Osteocyte (in vitro differentiated cells): ENCODE data around the gene SYNE4. TPM values are rescaled to one million over a fixed set of nuclear protein-coding genes. Genes with fewer than 3 reads are reported as not detected.

Experiments used
- DNase-seq: peaks from one replicate; pipeline ENCODE4 v3.0.0; 2021; ENCODE audit warnings: mixed read lengths; ENCODE audit not compliant: unreplicated experiment; ENCODE audit errors: extremely low spot score
- H3K27ac Mint-ChIP-seq: one replicate; pipeline ENCODE4 v1.8.0; 2021; ENCODE audit warnings: mild to moderate bottlenecking, mixed read lengths; ENCODE audit not compliant: unreplicated experiment
- H3K27me3 Mint-ChIP-seq: one replicate; pipeline ENCODE4 v1.8.0; 2021; ENCODE audit warnings: mixed read lengths; ENCODE audit not compliant: unreplicated experiment
- H3K36me3 Mint-ChIP-seq: one replicate; pipeline ENCODE4 v1.8.0; 2021; ENCODE audit warnings: mixed read lengths; ENCODE audit not compliant: unreplicated experiment
- H3K4me1 Mint-ChIP-seq: one replicate; pipeline ENCODE4 v1.8.0; 2021; ENCODE audit warnings: mixed read lengths; ENCODE audit not compliant: unreplicated experiment
- H3K4me3 Mint-ChIP-seq: one replicate; pipeline ENCODE4 v1.8.0; 2021; ENCODE audit warnings: mild to moderate bottlenecking, moderate library complexity, mixed read lengths; ENCODE audit not compliant: unreplicated experiment
- H3K9me3 Mint-ChIP-seq: one replicate; pipeline ENCODE4 v1.8.0; 2021; ENCODE audit warnings: mixed read lengths; ENCODE audit not compliant: unreplicated experiment
- CTCF ChIP-seq: fragments of 200-600 bp; sonication (generic); IDR thresholded peaks from 2 replicates; pipeline ENCODE4 v1.5.0; 2021; ENCODE audit warnings: antibody characterized with exemption, mild to moderate bottlenecking, moderate library complexity
- total RNA-seq: library from RNA; stranded (reverse); gene quantifications from 2 replicates; pipeline ENCODE4 v1.2.1, GENCODE V29; 2021

The SYNE4 gene
- total RNA-seq, 1 donor from 2014 or later: not detected

- TF ChIP-seq CTCF: no peak
- Mint-ChIP-seq H3K4me1 (no peaks in the 10 kb centered on the region), H3K36me3 (peaks cover 5% of the 10 kb centered on the region), H3K9me3 (no peaks in the 10 kb centered on the region), H3K27ac (no peak overlapping the region), H3K4me3 (no peak overlapping the region), H3K27me3 (no peaks in the 10 kb centered on the region)
- no peak for DNase-seq
Observed at GRCh38 chr19:36003284-36003683, 5.3 kb downstream of the SYNE4 start.

GRCh38 chr19:36001605-36002004 lies 7.0 kb downstream of the SYNE4 start:
- Mint-ChIP-seq H3K36me3 (peaks cover 8% of the 10 kb centered on the region), H3K27ac (no peak overlapping the region), H3K4me3 (no peak overlapping the region), H3K27me3 (no peaks in the 10 kb centered on the region), H3K4me1 (peaks cover 2% of the 10 kb centered on the region), H3K9me3 (no peaks in the 10 kb centered on the region)
- TF ChIP-seq CTCF: no peak
- no peak for DNase-seq

GRCh38 chr19:35996777-35997176 lies 11.8 kb downstream of the SYNE4 start:
- peaks cover 15% of the 10 kb centered on the region for H3K4me1 Mint-ChIP-seq

GRCh38 chr19:35995048-35995993 lies 13.3 kb downstream of the SYNE4 start, which contains the start of gene SDHAF1:
SDHAF1 (plus strand) TSS chr19:35995188; CDS start chr19:35995275, 87 bp downstream.
- H3K4me1 Mint-ChIP-seq: peaks cover 15% of the 10 kb centered on the region
- no peak for TF ChIP-seq CTCF

More at GRCh38 chr19:35996777-35997176, 11.8 kb downstream of the SYNE4 start:
- no peaks in the 10 kb centered on the region for H3K27me3 Mint-ChIP-seq
- no peak overlapping the region for H3K27ac Mint-ChIP-seq
- peaks cover 8% of the 10 kb centered on the region for H3K36me3 Mint-ChIP-seq
- DNase-seq: no peak
- no peaks in the 10 kb centered on the region for H3K9me3 Mint-ChIP-seq
- H3K4me3 Mint-ChIP-seq: peak overlapping the region; percentile 80
- no peak for TF ChIP-seq CTCF

GRCh38 chr19:35993923-35994598 lies 14.6 kb downstream of the SYNE4 start:
- peaks cover 15% of the 10 kb centered on the region for H3K4me1 Mint-ChIP-seq
- no peak for DNase-seq
- H3K27ac Mint-ChIP-seq: no peak overlapping the region
- H3K4me3 Mint-ChIP-seq: peak overlapping the region; percentile 55
- H3K27me3 Mint-ChIP-seq: peaks cover 3% of the 10 kb centered on the region
- no peaks in the 10 kb centered on the region for H3K9me3 Mint-ChIP-seq
- no peak for TF ChIP-seq CTCF
- peaks cover 3% of the 10 kb centered on the region for H3K36me3 Mint-ChIP-seq

More at GRCh38 chr19:35995048-35995993, 13.3 kb downstream of the SYNE4 start, which contains the start of gene SDHAF1:
- Mint-ChIP-seq H3K9me3 (no peaks in the 10 kb centered on the region), H3K27me3 (no peaks in the 10 kb centered on the region), H3K4me3 (peak within 1 kb of the TSS; percentile 86), H3K36me3 (peaks cover 5% of the 10 kb centered on the region), H3K27ac (peak within 1 kb of the TSS; percentile 90)
- peak; percentile 96 for DNase-seq
